Left cardiac atrium (tissue), 4 donors: ENCODE measurements around the gene OXLD1. TPM values are rescaled to one million over a fixed set of nuclear protein-coding genes. Genes with fewer than 3 reads are reported as not detected.
"Not testable (repeated sequence)": the region's sequence is repeated elsewhere in the genome, so short reads cannot be mapped to it uniquely, and the experiment has no call there.

Source experiments
- ATAC-seq, 2 donors: fragments of 200-7000 bp; cut with Tn5 transposase; one replicate each; pipeline ENCODE4 v1.9.1; 2020; ENCODE audit warnings: mild to moderate bottlenecking in 2 of 2, moderate library complexity in 2 of 2
- DNase-seq: peaks from one replicate; pipeline ENCODE4 v3.0.0-alpha.2; 2020
- intact Hi-C, 2 donors: fragments of 100-400 bp; cut with DNase I; formaldehyde crosslinking; loops; one replicate each; pipeline versions ENCODE4 v1.14.1 to v1.15.1; 2022 to 2023
- total RNA-seq, 2 donors: library from RNA; stranded (reverse); fragmentation: NEBNext Ultra II Directional; extraction: Animal tissue kit (Norgen Biotek cat#: 25700); gene quantifications; one replicate each; pipeline ENCODE4 v1.2.1, GENCODE V29; 2021
- donor health status: DM: no; HTN: yes; CAD: no.
- donor health status: DM: no; HTN: yes; CAD: no; lungs with severe emphysema.
- donor health status: DM: yes; HTN: yes; CAD: no.
- donor health status: Dilated cardiomyopathy.

Gene OXLD1
- total RNA-seq, 2 donors from 2014 or later, result 20.9 to 23.6 TPM

GRCh38 chr17:81687770-81688541 lies 21.6 kb upstream of the OXLD1 start:
- ATAC-seq, result no peak
- intact Hi-C loops, result no loop called here
- no peak for DNase-seq

GRCh38 chr17:81686614-81687013 lies 20.2 kb upstream of the OXLD1 start:
- intact Hi-C loops, result no loop called here
- no peak for DNase-seq
- ATAC-seq, result no peak

GRCh38 chr17:81685108-81685507 lies 18.7 kb upstream of the OXLD1 start:
- ATAC-seq (no peak), DNase-seq (no peak)
- intact Hi-C loops, result no loop called here

GRCh38 chr17:81684442-81684911 lies 18.1 kb upstream of the OXLD1 start:
- DNase-seq (no peak), ATAC-seq (peak; percentile 2 to 39)
- intact Hi-C loops, result no loop called here

- DNase-seq, result peak; percentile 99
- intact Hi-C loops, result no loop called here
- peak; percentile 98 to 99 for ATAC-seq
These were observed 17.4 kb upstream of the OXLD1 start, which contains the start of the genes ARL16 and HGS for GRCh38 chr17:81683584-81684441. TSS of gene ARL16 (minus strand) at chr17:81683797. CDS start at chr17:81683753, 44 bp downstream. TSS of gene HGS (plus strand) at chr17:81684011. CDS start at chr17:81684067, 56 bp downstream.

- ATAC-seq (peak; percentile 5 to 20), DNase-seq (no peak)
- intact Hi-C loops, result no loop called here
These were observed 16.8 kb upstream of the OXLD1 start for GRCh38 chr17:81683208-81683583.

- no peak for DNase-seq
- intact Hi-C loops, result no loop called here
- no peak for ATAC-seq
These were observed 16.3 kb upstream of the OXLD1 start for GRCh38 chr17:81682565-81683207.

GRCh38 chr17:81681672-81682071 lies 15.3 kb upstream of the OXLD1 start:
- DNase-seq (no peak), ATAC-seq (no peak)
- intact Hi-C loops, result no loop called here

GRCh38 chr17:81680150-81680549 lies 13.7 kb upstream of the OXLD1 start:
- no peak for ATAC-seq
- intact Hi-C loops, result no loop called here
- no peak for DNase-seq

- DNase-seq (no peak), ATAC-seq (peak in 1 of 2 donors; percentile 27)
- intact Hi-C loops, result no loop called here
These were observed 10.5 kb upstream of the OXLD1 start for GRCh38 chr17:81676906-81677305.

- ATAC-seq, intact Hi-C loops, DNase-seq: not testable (repeated sequence)
These were observed 9.3 kb upstream of the OXLD1 start for GRCh38 chr17:81675515-81676221.

GRCh38 chr17:81673561-81674258 lies 7.3 kb upstream of the OXLD1 start:
- intact Hi-C loops, result no loop called here
- DNase-seq (no peak), ATAC-seq (no peak)

GRCh38 chr17:81672954-81673353 lies 6.5 kb upstream of the OXLD1 start:
- DNase-seq (no peak), ATAC-seq (no peak)
- intact Hi-C loops, result no loop called here

- intact Hi-C loops, result no loop called here
- DNase-seq, result no peak
- no peak for ATAC-seq
These were observed 6.1 kb upstream of the OXLD1 start for GRCh38 chr17:81672504-81672903.

- intact Hi-C loops, result no loop called here
- DNase-seq (no peak), ATAC-seq (no peak)
These were observed 1.3 kb upstream of the OXLD1 start for GRCh38 chr17:81667754-81668153.

- intact Hi-C loops, result no loop called here
- DNase-seq (no peak), ATAC-seq (no peak)
These were observed 388 bp downstream of the OXLD1 start for GRCh38 chr17:81666092-81666341.

- ATAC-seq, result peak; percentile 12 to 28
- peak; percentile 45 for DNase-seq
- intact Hi-C loops, result no loop called here
These were observed 957 bp downstream of the OXLD1 start for GRCh38 chr17:81665205-81666091.

GRCh38 chr17:81664051-81664470 lies 2.3 kb downstream of the OXLD1 start:
- intact Hi-C loops, result no loop called here

More at GRCh38 chr17:81664051-81664470, 2.3 kb downstream of the OXLD1 start:
- ATAC-seq (no peak), DNase-seq (no peak)
